ENCODE results near the gene VPS11.

The VPS11 gene

DNA sequence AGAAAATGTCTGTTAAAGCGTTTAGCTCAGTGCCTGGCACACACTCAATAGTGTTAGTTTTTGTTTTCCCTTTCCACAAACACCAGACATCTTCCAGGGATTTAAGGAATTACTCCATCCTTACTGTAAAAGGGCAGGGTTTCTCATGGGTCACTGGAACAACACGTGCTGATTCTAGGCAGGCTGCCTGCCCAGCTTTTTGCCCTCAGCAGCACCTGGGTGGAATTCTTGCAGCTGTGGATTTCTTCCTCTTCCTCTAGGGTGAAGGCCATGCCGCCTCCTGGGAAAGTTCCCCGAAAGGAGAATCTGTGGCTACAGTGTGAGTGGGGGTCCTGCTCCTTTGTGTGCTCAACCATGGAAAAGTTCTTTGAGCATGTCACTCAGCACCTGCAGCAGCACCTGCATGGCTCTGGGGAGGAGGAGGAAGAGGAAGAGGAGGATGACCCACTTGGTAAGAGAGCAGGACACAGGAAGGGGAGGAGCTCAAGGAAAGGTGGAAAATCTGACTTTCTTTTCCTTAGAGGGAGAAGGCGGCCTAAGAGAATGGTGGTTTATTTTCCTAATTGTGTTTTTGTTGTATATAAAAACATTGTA is 59.2 kb downstream of the VPS11 start:
- no peak for DNase-seq

DNA sequence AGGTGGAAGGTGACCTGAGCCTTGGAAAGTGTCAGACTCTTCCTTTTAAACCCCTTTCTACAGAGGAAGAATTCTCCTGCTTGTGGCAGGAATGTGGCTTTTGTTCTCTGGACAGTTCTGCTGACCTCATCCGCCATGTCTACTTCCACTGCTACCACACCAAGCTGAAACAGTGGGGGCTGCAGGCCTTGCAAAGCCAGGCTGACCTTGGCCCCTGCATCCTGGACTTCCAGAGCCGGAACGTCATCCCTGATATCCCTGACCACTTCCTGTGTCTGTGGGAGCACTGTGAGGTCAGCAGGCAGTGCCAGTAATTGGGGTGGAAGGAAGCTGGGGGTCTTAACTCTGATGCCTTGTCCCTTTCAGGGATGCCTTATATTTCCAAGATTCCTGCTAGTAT is 63.0 kb downstream of the VPS11 start:
- DNase-seq = no peak
